SK-N-SH treated with all-trans-retinoic acid at 6 μM for 48 hours (cell line): ENCODE measurements around the gene BRME1.

Experiments
- ARNTL ChIP-seq: fragments of 450-650 bp; formaldehyde crosslinking; IDR thresholded peaks from 2 replicates; pipeline ENCODE4 v1.5.0; 2020; ENCODE audit warnings: low read depth, mild to moderate bottlenecking, moderate library complexity, borderline replicate concordance
- CREB5 ChIP-seq: fragments of 250-450 bp; sonication (Bioruptor Pico); IDR thresholded peaks from 2 replicates; pipeline ENCODE4 v1.5.1; 2020; ENCODE audit warnings: low read depth, mild to moderate bottlenecking, moderate library complexity
- CSDC2 ChIP-seq: fragments of 250-450 bp; sonication (Bioruptor Pico); IDR thresholded peaks from 2 replicates; pipeline ENCODE4 v1.5.0; 2020; ENCODE audit warnings: mild to moderate bottlenecking, moderate library complexity
- PATZ1 ChIP-seq: fragments of 250-450 bp; sonication (Bioruptor Pico); IDR thresholded peaks from 2 replicates; pipeline ENCODE4 v1.8.0; 2020; ENCODE audit warnings: mild to moderate bottlenecking, moderate library complexity, borderline replicate concordance
- POU6F1 ChIP-seq: fragments of 250-450 bp; sonication (Bioruptor Pico); IDR thresholded peaks from 2 replicates; pipeline ENCODE4 v1.8.0; 2021; ENCODE audit warnings: low read depth, mild to moderate bottlenecking, moderate library complexity, borderline replicate concordance
- PPARA ChIP-seq: fragments of 250-450 bp; sonication (Bioruptor Pico); IDR thresholded peaks from 2 replicates; pipeline ENCODE4 v1.5.0; 2020; ENCODE audit warnings: mild to moderate bottlenecking, borderline replicate concordance
- RARB ChIP-seq: fragments of 250-450 bp; sonication (Bioruptor Pico); IDR thresholded peaks from 2 replicates; pipeline ENCODE4 v1.8.0; 2021; ENCODE audit warnings: mild to moderate bottlenecking, moderate library complexity
- TCF4 ChIP-seq: fragments of 250-450 bp; sonication (Bioruptor Pico); IDR thresholded peaks from 2 replicates; pipeline ENCODE4 v1.8.0; 2021; ENCODE audit warnings: mild to moderate bottlenecking, moderate library complexity, borderline replicate concordance
- ZFP3 ChIP-seq: fragments of 250-450 bp; sonication (Bioruptor Pico); IDR thresholded peaks from 2 replicates; pipeline ENCODE4 v1.5.0; 2020; ENCODE audit warnings: mild to moderate bottlenecking, moderate library complexity
- ZFP30 ChIP-seq: fragments of 450-650 bp; formaldehyde crosslinking; IDR thresholded peaks from 2 replicates; pipeline ENCODE4 v1.5.0; 2022; ENCODE audit warnings: mild to moderate bottlenecking, moderate library complexity
- ZNF565 ChIP-seq: fragments of 450-650 bp; formaldehyde crosslinking; conservative IDR thresholded peaks from 2 replicates; pipeline ENCODE4 v1.5.0; 2020; ENCODE audit warnings: low read depth, mild to moderate bottlenecking, moderate library complexity
- ZNF70 ChIP-seq: fragments of 450-650 bp; formaldehyde crosslinking; IDR thresholded peaks from 2 replicates; pipeline ENCODE4 v1.5.0; 2020; ENCODE audit warnings: mild to moderate bottlenecking, moderate library complexity

GRCh38 chr19:13880059-13881043, 25.6 kb downstream of the BRME1 start:
- TF ChIP-seq ZFP30: no peak
- TF ChIP-seq PATZ1 (CRISPR knock-in tag): 0 out of 2 replicates have a peak, but pooled peaks have one; percentile 28
- no peak for TF ChIP-seq CSDC2
- no peak for TF ChIP-seq CREB5 (CRISPR knock-in tag)
- no peak for TF ChIP-seq TCF4
- no peak for TF ChIP-seq POU6F1 (CRISPR knock-in tag)
- no peak for TF ChIP-seq ZNF565 (CRISPR knock-in tag)
- no peak for TF ChIP-seq ZNF70 (CRISPR knock-in tag)
- TF ChIP-seq ARNTL (CRISPR knock-in tag): no peak
- TF ChIP-seq PPARA (CRISPR knock-in tag): no peak
- TF ChIP-seq RARB (CRISPR knock-in tag): no peak
- no peak for TF ChIP-seq ZFP3
